PC-3 (cell line): Measurements from ENCODE around the gene PYROXD2.

Source experiments
- CTCF ChIP-seq: fragments of 300-600 bp; sonication (generic); conservative IDR thresholded peaks from 2 replicates; pipeline ENCODE4 v1.5.1; 2017; ENCODE audit warnings: antibody characterized with exemption, low read depth, mild to moderate bottlenecking, low read length
- EZH2phosphoT487 ChIP-seq: fragments of 300-600 bp; sonication (generic); IDR thresholded peaks from 2 replicates; pipeline ENCODE4 v1.6.1; 2018; ENCODE audit warnings: mild to moderate bottlenecking, antibody characterized with exemption, low read length, borderline replicate concordance

GRCh38 chr10:98383869-98384268 lies 31.1 kb downstream of the PYROXD2 start:
- no peak for TF ChIP-seq EZH2phosphoT487
- TF ChIP-seq CTCF, result no peak
